Common myeloid progenitor, CD34-positive (primary cell): Measurements from ENCODE around the gene OBSCN.

Experiments
- CTCF ChIA-PET: fragments of 350-600 bp; sonication (Branson Sonifier 250); formaldehyde crosslinking; loops from one replicate; lab custom pipeline; 2021; ENCODE audit warnings: antibody characterized with exemption; lab: Charles Lee
- POLR2A ChIA-PET: fragments of 350-600 bp; sonication (Branson Sonifier 250); formaldehyde crosslinking; loops from one replicate; lab custom pipeline; 2021; ENCODE audit warnings: antibody characterized with exemption; lab: Charles Lee
- DNase-seq, 3 donors: peaks; one replicate each; pipeline versions ENCODE4 v3.0.0 to v3.0.0-alpha.2; 2013
- H3K27ac ChIP-seq, 2 experiments: 1 replicate in 1 of 2; 2 replicates in 1 of 2; pipeline ENCODE4 v1.7.0; 2013; ENCODE audit warnings: inconsistent platforms in 2 of 2, low read length in 2 of 2, mild to moderate bottlenecking in 2 of 2, low read depth in 1 of 2, moderate library complexity in 1 of 2; ENCODE audit not compliant: severe bottlenecking in 2 of 2, insufficient read depth in 1 of 2, poor library complexity in 1 of 2
- H3K27me3 ChIP-seq, 5 experiments: replicated peaks in 2 of 5; 1 replicate in 3 of 5; 2 replicates in 2 of 5; pipeline versions ENCODE4 v1.6.1 to v1.7.0; 2013; ENCODE audit warnings: low read length in 4 of 5, mild to moderate bottlenecking in 2 of 5, moderate library complexity in 2 of 5, inconsistent platforms in 1 of 5; ENCODE audit not compliant: insufficient read depth in 5 of 5, control insufficient read depth in 4 of 5
- H3K36me3 ChIP-seq, 4 experiments: 1 replicate in 2 of 4; 2 replicates in 2 of 4; pipeline versions ENCODE4 v1.6.1 to v1.7.0; 2013; ENCODE audit warnings: low read length in 3 of 4, control low read depth in 1 of 4, mild to moderate bottlenecking in 1 of 4; ENCODE audit not compliant: control insufficient read depth in 4 of 4, insufficient read depth in 4 of 4
- H3K4me1 ChIP-seq, 4 experiments: 1 replicate in 3 of 4; 2 replicates in 1 of 4; pipeline versions ENCODE4 v1.6.1 to v1.7.1; 2013; ENCODE audit warnings: low read length in 3 of 4, mild to moderate bottlenecking in 3 of 4, control low read depth in 1 of 4, inconsistent platforms in 1 of 4, moderate library complexity in 1 of 4; ENCODE audit not compliant: control insufficient read depth in 4 of 4, insufficient read depth in 4 of 4; ENCODE audit errors: control extremely low read depth in 1 of 4
- H3K4me3 ChIP-seq, 7 experiments: 1 replicate in 4 of 7; 2 replicates in 3 of 7; pipeline versions ENCODE4 v1.5.1 to v1.7.0; 2013; ENCODE audit warnings: mild to moderate bottlenecking in 7 of 7, low read length in 6 of 7, moderate library complexity in 6 of 7, inconsistent platforms in 2 of 7, low read depth in 2 of 7, control low read depth in 1 of 7; ENCODE audit not compliant: insufficient read depth in 4 of 7, control insufficient read depth in 1 of 7; ENCODE audit errors: extremely low read depth in 1 of 7
- H3K9me3 ChIP-seq, 5 experiments: 1 replicate in 4 of 5; 2 replicates in 1 of 5; pipeline versions ENCODE4 v1.6.1 to v1.7.1; 2013; ENCODE audit warnings: low read length in 4 of 5, mild to moderate bottlenecking in 2 of 5, inconsistent platforms in 1 of 5, low read depth in 1 of 5, moderate library complexity in 1 of 5; ENCODE audit not compliant: control insufficient read depth in 4 of 5, insufficient read depth in 2 of 5; ENCODE audit errors: control extremely low read depth in 1 of 5
- WGBS: methylation state at CpG from one replicate; pipeline ENCODE4 v1.1.5; 2013; ENCODE audit not compliant: insufficient coverage; 5-methylcytosine and 5-hydroxymethylcytosine counted together

OBSCN gene

DNA sequence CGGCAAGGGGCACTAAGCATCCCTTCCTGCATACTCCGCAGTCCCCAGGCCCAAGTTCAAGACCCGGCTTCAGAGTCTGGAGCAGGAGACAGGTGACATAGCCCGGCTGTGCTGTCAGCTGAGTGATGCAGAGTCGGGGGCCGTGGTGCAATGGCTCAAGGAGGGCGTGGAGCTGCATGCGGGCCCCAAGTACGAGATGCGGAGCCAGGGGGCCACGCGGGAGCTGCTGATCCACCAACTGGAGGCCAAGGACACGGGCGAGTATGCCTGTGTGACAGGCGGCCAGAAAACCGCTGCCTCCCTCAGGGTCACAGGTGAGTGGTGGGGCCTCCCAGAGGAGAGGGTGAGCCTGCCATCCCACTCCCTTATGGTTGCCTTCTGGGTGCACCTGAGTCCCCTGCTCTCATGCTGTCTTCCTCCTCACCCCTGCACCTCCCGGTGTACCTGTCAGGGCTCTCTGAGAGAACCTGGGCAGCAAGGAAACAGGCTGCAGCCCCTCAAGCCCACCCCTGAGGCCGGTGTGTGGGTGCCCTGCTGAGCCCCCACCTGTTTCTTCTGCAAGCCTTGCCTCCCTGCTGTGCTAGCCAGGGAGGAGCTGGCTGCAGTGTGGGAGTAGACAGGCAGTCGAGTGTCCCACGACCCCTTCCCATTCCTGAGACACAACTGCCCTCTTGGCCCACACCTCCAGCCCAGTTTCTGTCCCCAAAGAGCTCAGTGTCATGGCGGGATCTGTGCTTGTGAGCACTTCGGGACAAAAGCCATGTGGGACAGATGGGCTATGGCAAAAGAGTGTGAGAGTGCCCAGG, 99.6 kb downstream of the OBSCN start:
- WGBS = 95% methylated on average over 21 of the region's 22 CpGs
- POLR2A ChIA-PET = no interaction called here
- H3K9me3 ChIP-seq = peaks cover 0 to 27% (median 21%) of the 10 kb centered on the region in 5 experiments
- no peak for DNase-seq
- no peaks in the 10 kb centered on the region for H3K4me1 ChIP-seq
- H3K4me3 ChIP-seq = no peak overlapping the region
- H3K27ac ChIP-seq = no peak overlapping the region
- no peaks in the 10 kb centered on the region for H3K27me3 ChIP-seq
- CTCF ChIA-PET = no interaction called here
- peaks cover 0 to 48% (median 10%) of the 10 kb centered on the region in 4 experiments for H3K36me3 ChIP-seq

DNA sequence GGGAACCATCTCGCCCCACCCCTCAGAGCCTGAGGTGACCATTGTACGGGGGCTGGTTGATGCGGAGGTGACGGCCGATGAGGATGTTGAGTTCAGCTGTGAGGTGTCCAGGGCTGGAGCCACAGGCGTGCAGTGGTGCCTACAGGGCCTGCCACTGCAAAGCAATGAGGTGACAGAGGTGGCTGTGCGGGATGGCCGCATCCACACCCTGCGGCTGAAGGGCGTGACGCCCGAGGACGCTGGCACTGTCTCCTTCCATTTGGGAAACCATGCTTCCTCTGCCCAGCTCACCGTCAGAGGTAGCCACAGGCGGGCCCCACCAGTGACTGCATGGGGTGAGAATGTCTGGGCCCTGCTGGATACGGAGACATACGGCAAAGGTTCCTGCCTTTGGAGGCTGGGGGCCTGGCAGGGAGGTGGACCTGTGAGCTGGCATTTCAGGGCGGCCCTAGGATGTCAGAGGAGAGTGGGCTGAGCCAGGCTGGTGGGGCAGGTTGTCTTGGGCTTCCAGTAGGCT, 100.3 kb downstream of the OBSCN start:
- no peak for DNase-seq
- Histone ChIP-seq H3K27me3 (no peaks in the 10 kb centered on the region), H3K27ac (no peak overlapping the region), H3K36me3 (peaks cover 0 to 48% (median 11%) of the 10 kb centered on the region in 4 experiments), H3K4me3 (no peak overlapping the region), H3K4me1 (no peaks in the 10 kb centered on the region), H3K9me3 (peaks cover 0 to 27% (median 21%) of the 10 kb centered on the region in 5 experiments)
- ChIA-PET POLR2A (no interaction called here), CTCF (no interaction called here)
- WGBS = 99% methylated on average over 17 of the region's 18 CpGs

DNA sequence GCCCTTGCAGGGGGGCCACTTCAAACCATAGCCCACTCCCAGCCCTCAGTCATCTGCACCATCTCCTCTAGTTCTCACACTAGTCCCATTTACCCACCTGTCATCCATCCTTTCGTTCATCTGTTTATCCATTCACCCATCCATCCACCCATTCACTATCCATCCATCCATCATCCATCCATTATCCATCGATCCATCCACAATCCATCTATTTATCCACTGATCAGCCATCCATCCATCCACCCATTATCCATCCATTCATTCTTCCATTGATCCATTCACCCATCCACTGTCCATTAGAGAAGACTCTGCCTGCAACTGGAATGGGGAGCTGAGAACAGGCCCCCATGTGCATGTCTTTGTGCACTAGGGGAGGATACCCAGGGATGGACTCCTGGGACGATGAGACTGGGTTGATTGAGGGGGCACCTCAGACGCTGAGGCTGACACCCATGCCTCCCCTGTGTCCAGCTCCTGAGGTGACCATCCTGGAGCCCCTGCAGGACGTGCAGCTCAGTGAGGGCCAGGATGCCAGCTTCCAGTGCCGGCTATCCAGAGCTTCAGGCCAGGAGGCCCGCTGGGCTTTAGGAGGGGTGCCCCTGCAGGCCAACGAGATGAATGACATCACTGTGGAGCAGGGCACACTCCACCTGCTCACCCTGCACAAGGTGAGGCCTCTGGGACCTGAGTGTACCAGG, 100.9 kb downstream of the OBSCN start:
- Histone ChIP-seq H3K4me1 (no peaks in the 10 kb centered on the region), H3K4me3 (no peak overlapping the region), H3K36me3 (peaks cover 0 to 44% (median 11%) of the 10 kb centered on the region in 4 experiments), H3K27me3 (no peaks in the 10 kb centered on the region), H3K27ac (no peak overlapping the region), H3K9me3 (peaks cover 0 to 28% (median 21%) of the 10 kb centered on the region in 5 experiments)
- POLR2A ChIA-PET = no interaction called here
- 95% methylated on average over 5 of the region's 8 CpGs for WGBS
- CTCF ChIA-PET = interaction anchor here (1.3 kb wide), 1 partner anchor 9 kb away, joined by 3 read pairs; no protein-coding TSS in a partner anchor
- no peak for DNase-seq

DNA sequence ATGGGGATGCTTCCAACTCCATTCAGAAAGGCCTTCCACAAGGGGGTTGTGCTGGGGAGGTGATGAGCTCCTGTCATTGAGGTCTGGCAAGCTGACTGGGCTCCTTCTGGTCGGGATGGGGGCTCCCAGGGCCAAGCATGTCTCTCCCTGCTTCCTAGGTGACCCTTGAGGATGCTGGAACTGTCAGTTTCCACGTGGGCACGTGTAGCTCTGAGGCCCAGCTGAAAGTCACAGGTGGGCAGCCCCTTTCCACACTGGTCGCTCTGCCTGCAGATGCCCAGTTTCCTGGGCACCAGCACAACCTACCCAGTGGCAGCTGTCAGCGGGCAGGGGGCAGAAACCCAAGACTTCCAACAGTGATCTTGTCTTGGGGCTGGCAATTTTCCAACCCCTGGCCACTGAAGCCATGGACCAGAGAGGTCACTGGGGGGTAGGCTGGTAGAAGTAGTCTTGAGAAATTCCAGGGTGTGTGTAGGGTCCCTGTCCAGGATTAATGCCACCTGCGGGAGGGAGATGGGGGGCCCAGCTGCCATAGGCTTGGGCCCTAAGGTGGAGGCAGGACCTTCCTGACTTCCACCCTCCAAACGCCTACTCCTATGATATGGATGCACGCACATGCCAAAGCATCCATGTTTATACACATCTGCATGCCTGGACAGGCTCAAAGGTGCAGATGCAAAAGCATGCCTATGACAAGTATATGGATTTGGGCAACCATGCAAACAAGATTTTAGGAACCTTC, 101.7 kb downstream of the OBSCN start:
- H3K9me3 ChIP-seq = peaks cover 0 to 28% (median 21%) of the 10 kb centered on the region in 5 experiments
- DNase-seq = no peak
- no peak overlapping the region for H3K4me3 ChIP-seq
- ChIA-PET POLR2A (no interaction called here), CTCF (interaction anchor here (1.3 kb wide), 1 partner anchor 9 kb away, joined by 3 read pairs; no protein-coding TSS in a partner anchor)
- H3K4me1 ChIP-seq = no peaks in the 10 kb centered on the region
- 95% methylated on average over 8 of the region's 8 CpGs for WGBS
- H3K27ac ChIP-seq = no peak overlapping the region
- no peaks in the 10 kb centered on the region for H3K27me3 ChIP-seq
- H3K36me3 ChIP-seq = peaks cover 0 to 40% (median 11%) of the 10 kb centered on the region in 4 experiments

DNA sequence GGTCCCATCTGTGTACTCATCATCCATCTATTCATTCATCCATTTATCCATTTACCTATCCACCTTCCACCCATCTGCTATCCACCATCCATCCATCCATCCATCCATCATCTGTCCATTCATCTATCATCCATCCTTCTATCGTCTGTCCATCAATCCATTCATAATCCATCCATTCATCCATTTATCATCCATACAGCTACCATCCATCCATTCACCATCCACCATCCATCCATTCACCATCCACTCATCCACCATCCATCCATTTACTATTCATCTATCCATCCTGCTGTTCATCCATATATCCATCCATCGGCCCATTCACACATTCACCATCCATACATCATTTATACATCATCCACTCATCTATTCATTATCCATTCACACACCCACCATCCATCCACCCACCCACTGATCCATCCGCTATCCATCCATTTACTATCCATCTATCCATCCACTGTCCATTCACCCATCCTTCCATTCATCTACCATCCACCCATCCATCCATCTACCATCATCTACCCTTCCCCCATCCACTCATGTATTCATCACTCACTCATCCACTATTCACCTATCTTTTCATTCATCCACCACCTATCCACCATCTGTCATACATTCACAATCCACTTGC, 102.4 kb downstream of the OBSCN start:
- DNase-seq = no peak
- CTCF ChIA-PET = interaction anchor here (1.3 kb wide), 1 partner anchor 10 kb away, joined by 3 read pairs; no protein-coding TSS in a partner anchor
- no peak overlapping the region for H3K4me3 ChIP-seq
- peaks cover 0 to 28% (median 21%) of the 10 kb centered on the region in 5 experiments for H3K9me3 ChIP-seq
- WGBS = 100% methylated on average over 3 of the region's 3 CpGs
- POLR2A ChIA-PET = no interaction called here
- peaks cover 0 to 40% (median 11%) of the 10 kb centered on the region in 4 experiments for H3K36me3 ChIP-seq
- H3K27me3 ChIP-seq = no peaks in the 10 kb centered on the region
- H3K27ac ChIP-seq = no peak overlapping the region
- H3K4me1 ChIP-seq = no peaks in the 10 kb centered on the region

DNA sequence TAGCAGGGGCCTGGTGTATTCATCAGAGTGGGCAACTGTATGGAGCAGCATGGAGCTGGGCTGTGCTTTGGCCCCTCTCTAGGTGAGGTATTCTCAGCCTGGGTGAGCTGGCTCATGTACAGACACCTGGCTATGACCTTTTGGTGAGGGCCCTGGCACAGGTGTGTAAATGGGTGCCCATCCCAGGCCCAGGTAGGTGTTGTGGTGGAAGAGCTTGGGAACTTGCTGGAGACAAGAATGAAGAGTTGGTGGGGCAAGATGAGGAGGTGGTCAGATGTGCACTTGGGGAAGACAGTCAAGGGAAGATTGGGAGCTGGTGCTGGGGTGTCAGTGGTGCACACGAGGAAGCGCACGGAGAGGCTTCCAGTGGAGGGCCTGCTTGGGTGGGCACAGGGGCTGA, 103.2 kb downstream of the OBSCN start:
- peaks cover 0 to 28% (median 21%) of the 10 kb centered on the region in 5 experiments for H3K9me3 ChIP-seq

More for the DNA sequence above, 103.2 kb downstream of the OBSCN start:
- Histone ChIP-seq H3K27ac (no peak overlapping the region), H3K36me3 (peaks cover 0 to 42% (median 11%) of the 10 kb centered on the region in 4 experiments), H3K4me3 (no peak overlapping the region), H3K4me1 (no peaks in the 10 kb centered on the region), H3K27me3 (no peaks in the 10 kb centered on the region)
- ChIA-PET POLR2A (no interaction called here), CTCF (no interaction called here)
- WGBS = 100% methylated on average over 3 of the region's 3 CpGs
- no peak for DNase-seq
